Stimulated activated CD4-positive, alpha-beta T cell treated with anti-CD3 and anti-CD28 coated beads, Interleukin-1b, Interleukin-23, amount 100 ng/mL, for 48 hours (primary cell): ENCODE measurements around the gene JUN.

Experiments
- DNase-seq: peaks from one replicate; pipeline ENCODE4 v3.0.0-alpha.2; 2020

JUN gene

DNA sequence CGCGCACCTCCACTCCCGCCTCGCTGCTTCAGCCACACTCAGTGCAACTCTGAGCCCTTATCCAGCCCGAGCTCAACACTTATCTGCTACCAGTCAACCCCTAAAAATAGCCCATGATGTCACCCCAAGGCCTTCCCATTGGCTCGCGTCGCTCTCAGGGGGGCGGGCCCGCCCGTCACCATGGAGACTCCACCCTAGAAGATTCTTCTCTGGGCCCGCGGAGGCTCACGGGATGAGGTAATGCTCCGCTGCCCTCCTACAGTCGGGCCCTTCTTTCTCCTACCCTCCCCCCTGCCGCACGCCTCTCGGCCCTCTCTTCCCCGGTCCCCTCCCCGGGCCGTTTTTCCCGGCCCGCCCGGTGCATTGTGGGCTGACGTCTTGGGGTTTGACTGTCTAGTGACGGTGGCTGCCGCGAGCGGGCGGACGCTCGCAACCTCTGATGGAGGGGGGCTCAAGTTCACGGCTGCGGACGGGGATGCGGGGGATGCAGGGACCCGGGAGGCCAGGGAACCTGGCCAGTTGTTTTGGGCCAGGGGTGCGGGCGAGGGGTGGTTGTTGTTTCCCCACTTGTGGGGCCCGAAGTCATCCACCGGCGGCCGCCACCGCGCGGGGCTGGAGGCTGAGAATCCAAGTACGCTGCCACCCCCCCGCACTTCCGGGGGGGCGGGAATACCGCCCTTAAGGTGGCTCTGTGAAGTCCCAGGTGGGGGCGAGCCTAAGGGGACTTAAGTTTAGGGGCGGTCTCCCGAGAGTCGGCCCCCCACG is at the start of gene JUN:
Gene JUN, minus strand, starts transcription at position 55 of the 765 bp plus-strand sequence. CDS start 977 bp downstream, outside the sequence.
- DNase-seq = peak; percentile 98

DNA sequence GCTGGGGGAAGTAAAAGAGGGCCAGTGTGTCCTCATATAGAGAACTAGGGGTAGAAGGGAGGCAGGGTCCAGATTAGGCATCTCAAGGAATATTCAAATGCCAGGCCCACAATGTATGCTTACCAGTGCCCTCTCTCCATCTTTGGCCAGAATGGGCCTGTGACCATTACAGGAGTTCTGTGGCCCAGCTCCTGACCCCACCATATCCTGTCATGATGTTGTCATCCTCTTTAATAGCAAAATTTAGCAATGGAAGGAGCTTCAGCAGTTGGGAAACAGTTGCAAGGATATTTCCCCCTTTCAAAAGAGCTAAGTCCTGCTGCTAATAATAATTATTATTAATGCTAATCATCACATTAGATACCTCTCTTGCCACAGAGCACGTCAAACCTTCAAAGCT is 49.3 kb upstream of the JUN start:
- no peak for DNase-seq

DNA sequence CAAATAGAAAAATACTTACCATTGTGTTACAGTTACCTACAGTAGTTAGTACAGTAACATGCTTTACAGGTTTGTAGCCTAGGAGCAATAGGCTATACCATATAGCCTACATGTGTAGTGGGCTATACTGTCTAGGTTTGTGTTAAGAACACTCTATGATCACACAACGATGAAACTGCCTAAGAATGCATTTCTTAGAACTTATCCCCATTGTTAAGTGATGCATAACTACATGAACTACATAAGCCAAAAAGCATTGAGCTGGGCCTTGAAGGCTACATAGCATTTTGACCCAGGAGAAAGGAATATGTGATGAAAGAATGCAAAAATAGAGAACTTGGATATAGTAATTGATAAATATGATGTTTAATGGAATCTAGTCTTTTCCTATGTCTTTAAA is 46.4 kb upstream of the JUN start:
- DNase-seq = no peak

DNA sequence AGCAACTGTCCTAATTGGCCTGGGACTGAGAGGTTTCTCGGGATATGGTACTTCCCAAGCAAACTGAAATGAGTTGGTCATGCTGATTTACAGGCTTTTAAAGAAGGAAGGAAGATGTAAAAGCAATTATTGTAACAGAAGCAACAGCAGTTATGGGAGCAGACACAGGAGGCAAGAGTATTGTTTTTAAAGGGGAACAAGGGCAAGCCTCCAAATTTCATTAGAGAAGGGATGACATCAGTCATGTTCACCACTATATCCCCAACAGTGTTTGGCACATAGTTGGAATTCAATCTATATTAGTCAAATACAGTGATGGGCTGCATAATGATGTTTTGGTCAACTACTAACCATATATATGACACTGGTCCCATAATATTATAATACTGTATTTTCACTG is 46.0 kb upstream of the JUN start:
- no peak for DNase-seq

DNA sequence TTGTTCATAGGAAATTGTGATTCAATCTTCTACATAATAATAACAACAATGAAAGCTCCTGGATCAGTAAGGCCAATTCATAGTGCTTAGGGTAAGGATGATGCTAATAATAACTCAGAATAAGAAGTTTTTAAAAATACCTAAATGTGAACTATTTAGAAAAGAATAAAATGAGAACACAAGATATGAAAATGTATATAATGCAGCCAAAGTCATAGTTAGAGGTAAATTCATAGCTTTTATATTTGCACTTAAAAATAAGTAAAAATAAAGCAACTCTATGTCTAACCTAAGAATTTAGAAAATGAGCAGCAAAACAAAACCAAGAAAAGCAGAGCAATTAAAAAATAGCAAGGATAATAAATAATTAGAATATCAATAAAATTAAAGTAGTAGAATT is 43.5 kb upstream of the JUN start:
- no peak for DNase-seq

DNA sequence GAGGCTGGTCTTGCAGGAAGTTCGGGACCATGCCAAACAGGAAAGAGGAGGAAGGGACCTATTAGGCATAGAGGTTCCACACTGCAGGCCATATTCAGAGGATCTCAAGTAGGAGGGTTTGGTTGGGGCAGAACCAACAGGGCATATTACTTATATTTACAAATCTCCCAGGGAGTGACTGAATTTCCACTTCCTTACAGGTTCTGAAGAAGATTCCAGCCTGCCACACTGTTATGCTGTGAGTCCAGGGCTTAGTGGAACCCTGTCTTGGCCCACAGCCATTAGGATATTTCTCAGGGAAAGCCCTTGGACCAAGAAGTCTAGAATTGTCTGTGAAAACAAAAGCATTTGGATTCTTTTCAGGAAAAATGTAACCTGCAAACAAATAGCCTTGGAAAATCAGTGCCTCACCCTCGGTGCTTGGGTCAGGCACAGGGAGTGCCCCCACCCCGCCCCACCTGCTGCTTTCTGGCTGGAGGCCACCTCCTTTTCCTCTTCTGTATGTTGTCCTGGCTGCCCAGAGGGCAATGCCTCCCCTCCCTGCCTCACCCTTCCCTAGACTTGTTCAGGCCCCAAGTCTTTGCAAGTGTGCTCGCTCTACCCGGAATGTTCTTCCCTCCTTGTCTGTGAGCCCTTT is 41.0 kb upstream of the JUN start:
- no peak for DNase-seq

DNA sequence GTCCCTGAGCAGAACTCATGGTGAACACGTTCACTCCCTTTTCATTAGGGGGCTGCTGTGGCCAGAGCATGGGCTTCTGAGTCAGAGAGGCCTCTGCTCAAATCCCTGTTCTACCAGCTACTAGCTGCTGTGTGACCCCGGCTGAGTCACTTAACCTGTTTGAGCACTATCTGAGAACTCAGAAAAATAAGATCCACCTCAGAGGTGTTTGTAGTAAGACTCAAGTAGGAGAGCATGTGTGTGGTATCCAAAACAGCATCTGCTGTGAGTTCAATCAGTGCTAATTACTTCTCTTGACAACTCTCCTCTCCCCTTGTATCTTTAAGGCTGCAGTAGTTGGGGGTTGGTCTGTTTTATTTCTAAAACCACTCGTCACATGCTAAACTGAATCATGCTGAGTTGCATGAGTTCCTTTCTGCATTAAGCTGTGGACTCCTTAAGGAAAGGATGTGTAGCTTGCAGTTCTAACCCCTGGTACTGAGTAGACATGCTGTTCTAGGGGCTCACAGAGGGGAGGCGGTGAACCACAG is 39.7 kb upstream of the JUN start:
- DNase-seq = no peak

DNA sequence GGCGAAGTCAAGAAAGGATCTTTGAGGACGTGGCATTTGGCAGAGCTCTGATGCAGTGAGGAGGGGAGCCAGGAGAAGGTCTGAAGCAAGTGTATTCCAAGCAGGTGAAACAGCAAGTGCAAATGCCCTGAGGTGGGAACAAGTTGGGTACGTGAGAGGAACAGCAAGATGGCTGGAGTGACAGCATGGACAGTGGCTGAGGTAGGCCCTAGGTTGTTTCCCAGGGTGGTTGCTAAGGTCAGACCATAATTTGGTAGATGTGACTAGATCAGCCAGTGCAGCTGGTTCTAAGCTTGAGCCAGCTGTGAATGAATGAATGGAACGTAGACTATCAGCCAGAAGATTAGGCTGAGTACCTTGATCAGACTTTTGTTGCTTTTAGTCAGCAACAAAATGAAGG is 37.5 kb upstream of the JUN start:
- DNase-seq = no peak

DNA sequence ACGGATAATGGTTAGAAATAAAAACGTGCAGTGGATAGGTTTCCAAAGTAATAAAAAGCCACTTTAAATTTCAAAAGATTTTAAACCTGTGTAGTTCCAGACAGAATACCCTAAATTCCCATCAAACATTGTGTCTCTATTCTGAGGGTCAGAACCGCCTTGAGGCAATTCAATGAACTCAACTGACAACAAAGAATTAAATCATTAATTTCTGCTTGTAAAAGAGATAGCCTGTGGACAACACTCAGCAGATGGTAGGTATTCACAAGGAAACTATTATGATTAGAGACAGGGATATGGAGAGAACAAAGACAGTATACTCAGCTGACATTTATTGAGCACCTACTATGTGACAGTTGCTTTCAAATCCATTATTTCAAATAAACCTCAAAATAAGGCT is 35.1 kb upstream of the JUN start:
- DNase-seq = no peak

DNA sequence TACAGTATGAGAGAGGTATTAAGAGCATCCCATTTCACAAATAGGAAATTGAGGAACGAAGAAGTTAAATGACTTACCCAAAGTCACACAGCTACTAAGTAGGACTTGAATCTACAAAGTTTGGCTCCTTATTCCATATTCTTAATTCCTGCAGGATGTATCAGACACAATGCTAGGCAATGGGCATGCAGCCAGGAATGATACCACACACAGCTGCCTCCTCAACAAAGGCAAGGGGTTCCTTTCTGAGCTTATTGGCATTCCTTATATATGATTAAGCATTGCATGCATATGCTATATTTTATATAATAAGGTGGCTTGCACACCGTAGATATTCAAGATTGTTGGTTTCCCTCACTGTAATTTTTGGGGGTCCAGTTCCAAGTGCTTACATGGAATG is 34.2 kb upstream of the JUN start:
- DNase-seq = no peak

DNA sequence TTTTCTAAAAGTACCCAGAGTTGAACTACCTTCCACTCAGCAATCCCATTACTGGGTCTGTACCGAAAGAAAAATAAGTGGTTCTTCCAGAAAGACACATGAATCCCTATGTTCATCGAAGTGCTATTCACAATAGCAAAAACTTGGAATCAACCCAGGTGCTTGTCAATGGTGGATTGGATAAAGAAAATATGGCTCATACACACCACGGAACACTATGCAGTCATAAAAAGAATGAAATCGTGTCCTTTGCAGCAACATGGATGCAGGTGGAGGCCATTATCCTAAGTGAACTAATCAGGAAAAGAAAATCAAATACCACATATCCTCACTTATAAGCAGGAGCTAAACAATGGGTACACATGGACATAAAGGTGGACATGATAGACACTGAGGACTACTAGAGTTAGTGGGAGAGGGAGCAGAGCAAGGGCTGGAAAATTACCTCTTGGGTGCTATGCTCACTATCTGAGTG is 32.9 kb upstream of the JUN start:
- no peak for DNase-seq

DNA sequence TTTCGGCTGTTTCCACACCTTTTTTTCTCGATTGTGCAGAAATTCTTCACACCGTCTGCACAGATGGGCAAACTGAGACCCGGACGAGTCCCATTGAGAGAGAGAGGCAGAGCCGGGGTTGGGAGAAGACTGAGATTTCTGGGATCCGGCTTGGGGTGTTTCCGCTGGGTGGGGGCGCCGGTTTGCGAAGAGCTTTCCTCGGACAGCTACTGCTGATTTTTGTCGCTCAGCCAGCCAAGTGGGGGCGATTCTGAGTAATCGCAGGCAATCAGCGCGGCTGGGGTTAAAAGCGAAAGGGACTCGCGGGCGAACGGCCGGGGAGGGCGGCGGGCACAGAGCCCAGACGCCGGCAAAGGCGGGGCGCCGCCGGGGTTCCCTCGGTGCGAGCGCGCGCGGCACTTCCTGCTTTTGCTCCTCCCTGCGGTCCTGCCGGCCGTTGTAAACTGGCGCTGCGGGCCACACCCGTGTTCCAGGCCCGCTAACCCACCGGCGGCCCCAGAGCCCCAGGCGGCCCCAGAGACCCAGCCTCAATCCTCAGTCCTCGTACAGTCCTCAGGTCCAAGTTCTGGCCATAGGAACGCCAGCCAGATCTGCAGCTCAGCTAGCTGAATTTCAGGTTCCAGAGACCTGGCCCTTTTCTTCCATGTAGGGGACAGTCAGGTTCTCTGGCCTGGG is 32.4 kb upstream of the JUN start:
- DNase-seq = peak; percentile 84

DNA sequence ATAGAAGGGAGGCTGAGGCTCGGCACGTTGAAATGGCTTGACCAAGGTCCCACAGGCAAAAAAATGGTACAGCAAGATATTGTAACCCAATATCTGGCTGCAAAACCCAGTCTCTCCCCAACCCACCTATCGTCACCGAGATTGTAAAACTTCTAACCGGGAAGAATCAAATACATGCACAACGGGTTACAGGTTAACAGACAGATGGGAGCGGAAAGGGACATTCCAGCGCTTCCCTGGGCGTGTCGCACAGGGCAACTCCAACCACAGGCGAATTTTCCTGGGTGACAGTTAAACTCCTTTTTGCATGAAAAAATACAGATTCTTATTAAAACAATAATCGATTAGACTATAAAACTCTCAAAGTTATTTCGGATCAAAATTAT is 31.8 kb upstream of the JUN start:
- DNase-seq = no peak

DNA sequence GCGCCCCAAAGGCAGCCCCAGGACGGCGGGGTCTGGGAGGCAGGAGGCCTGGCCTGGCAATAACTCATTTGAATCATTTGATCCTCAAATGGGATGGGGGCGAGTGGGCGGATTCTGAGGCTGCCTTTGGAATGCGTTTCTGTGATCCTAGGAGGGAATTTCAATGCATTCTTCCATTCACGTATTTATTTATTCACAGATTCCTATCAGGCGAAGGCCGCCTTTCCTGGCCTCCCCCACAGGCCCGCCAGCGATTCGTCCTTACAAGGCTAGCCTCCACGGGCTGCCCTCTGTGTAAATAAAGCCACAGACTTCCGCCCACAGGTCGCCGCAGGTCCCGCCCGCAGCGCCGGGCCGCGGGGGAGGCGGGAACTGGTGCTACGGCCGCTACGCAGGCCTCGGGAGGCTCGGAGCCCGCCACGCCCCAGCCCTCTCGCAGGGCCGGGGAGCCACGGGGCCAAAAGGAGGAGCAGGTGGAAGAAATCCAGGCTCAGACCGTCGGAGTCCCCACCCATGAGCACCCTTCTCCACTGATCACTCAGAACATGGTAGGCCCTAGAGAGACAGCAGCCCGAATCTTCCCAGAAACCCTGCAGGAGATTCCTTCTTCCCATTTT is 31.3 kb upstream of the JUN start:
- DNase-seq = peak; percentile 56

DNA sequence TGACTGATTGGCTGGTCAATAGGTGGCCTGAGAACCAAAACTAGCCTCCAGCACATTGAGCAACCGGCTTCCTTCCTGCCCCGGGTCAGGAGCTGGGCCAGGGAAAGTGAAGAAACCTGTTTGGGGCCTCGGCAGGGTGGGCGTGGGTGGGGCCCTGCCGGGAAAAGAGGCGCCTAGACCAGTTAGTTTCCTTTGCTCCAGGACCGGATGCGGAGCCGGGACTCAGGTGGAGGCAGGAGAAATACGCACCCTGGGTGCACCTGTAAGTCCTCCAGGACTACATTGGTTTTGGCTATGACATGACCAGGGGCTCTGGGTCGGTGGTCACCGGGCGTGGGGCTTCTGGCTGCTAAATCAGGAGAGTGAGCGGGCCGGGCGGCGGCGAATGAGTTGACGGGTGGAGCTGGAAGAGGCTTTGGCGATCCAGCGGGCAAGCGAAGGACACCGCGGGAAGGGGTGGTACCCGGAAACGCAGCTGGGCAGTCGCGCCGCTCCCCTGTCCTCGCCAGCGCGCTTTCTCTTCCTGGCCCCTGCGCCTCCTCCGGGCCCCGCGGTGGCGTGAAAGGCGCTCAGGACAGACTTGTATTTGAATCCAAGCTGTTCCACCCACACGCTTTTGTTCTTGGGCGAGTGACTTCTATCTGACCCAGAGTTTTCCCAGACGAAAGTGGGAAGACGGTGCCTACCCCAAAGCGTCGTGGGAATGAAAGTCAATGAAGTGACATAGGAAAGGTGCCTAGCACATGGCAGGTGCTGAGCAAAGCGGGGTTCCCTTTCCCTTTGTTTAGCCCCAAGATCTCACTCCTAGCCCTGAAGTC is 30.6 kb upstream of the JUN start:
- DNase-seq = no peak

DNA sequence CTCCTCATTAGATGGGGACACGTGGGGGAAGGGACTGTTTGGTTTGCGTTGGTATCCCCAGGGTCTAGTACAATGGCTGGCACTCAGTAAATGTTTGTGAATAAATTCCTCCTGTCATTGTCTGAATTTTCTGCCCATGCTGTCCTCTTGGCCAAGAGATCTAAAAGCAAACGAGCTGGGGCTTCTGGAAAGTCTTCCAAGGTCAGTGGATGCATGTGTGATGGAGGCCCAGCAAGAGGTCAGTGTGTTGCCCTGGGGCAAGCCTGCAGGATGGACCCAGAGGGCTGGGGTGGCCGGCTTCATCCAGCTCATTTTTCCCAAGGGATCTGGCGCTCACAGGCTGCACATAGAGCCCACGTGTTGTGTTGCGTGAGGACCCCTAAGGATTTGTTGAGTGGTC is 30.0 kb upstream of the JUN start:
- no peak for DNase-seq

DNA sequence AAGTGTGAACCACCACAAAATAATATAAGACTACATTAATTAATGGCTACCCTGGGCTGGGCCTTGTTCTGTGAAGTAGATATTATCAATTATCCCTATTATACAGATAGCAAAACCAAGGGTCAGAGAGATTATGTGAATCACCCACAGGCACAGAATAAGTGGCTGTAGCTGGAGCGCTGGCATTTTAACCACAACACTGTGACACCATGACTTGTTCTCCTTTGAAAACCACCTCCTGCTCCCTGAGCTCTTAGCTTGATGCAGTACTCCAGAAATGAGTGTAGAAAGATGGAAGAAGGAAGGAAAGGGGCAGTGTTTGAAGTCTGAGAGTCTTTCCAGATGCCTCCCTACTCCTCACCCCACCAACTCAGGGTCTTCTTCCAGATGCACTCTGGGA is 29.5 kb upstream of the JUN start:
- no peak for DNase-seq

DNA sequence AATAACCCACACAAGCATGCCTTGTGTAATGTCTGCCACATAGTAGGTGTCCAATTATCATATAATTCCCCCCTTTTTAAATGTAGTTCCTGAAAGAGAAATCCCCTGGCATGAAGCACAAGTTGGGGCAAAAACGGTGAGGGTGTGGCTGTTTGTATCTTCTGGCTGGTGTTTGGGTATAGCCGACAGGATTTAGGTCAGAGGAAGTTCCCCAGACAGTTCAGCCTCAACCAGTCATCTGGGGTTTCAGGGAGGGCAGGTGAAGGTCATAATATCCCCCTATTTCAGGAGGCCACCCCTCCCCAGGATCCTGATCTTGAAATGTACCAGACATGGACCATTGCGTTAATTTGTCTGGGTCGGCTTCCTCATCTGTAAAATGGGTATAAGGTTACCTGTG is 29.1 kb upstream of the JUN start:
- no peak for DNase-seq

DNA sequence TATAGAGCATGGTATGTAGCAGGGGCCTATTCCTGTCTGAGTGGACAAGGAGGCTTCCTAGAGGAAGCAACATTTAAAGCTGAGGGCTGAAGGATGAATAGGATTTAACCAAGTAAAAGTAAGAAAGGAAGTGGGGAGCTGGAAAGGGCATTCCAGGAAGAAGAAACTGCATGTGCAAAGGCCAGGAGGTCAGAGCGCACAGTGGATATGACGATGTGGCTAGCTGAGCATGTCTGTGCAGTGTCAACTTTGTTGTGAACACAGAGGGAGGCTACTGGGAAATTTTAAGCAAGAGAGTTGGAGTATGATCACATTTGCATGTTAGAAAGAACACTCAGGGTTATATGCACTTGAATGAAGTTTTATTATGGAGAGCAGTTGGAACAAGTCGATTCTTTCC is 28.6 kb upstream of the JUN start:
- DNase-seq = no peak

DNA sequence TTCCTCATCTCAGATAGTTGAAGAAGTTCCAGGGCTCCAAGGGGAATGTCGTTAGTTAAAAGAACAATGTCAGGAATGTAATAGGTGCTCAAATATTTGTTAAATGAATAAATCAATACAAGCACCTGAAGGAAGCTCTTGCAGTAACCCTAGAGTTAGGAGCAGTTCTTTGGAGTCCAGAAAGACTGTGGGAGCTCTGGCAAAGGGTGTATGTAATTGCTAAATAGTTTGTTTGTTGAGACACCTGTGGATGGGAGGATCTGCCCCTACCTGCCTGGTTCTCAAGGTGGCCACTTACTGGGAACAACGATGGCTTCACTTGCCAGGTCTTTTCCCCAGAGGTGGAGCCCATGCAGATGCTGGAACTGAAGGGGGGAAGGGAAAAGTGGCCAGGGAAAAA is 27.5 kb upstream of the JUN start:
- DNase-seq = no peak

DNA sequence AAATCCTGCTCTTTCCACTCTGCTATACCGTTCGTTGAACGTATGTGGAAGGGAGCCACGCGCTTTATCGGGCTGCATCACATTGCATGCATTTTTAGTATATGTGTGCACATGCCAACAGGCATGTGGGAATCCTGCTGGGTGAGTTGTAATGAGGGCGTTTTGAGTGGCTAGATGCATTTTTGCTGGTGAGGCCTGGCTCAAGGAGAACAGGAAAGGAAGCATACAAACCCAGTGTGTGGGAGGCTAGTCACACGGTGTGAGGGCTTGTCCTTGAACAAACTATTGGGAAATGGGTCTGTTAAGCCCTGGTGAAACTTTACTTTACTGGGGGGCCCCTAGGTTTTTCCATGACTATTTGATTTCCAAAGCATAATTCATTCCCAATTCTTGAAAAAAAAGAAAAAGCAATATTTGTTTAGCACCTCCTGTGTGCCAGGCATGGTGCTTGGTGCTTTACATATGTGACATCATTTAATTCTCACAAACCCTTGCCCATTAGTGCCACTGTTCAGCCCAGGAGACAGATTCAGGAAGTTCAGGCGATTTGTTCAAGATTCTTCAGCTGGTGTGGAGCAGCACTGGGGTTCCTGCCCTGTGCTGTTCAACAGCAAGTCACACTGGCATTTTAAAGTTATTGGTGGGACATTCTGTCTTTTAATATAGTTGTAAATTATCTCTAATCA is 25.6 kb upstream of the JUN start:
- no peak for DNase-seq

DNA sequence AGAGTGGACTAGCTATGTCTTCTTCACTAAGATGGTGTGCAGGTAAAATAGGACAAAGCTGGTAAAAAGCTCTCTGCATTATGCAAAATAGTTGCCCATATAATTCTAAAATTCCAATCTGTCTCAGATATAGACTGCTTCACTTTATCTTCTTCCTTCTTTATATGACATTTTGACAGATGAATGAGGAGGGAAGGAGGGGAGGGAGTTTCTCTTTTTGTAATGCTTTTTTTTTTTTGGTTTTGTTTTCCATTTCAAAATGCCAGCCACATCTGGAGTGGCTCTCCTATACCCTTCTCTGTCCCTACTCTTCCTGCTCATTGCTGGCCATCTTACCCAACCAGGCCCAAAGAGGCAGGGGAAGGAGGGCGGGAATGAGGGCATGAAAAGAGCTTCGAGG is 24.2 kb upstream of the JUN start:
- DNase-seq = no peak
